ENCODE data around the gene ARID4B. TPM values are rescaled to one million over a fixed set of nuclear protein-coding genes. Genes with fewer than 3 reads are reported as not detected.
"Not testable (repeated sequence)": the region's sequence is repeated elsewhere in the genome, so short reads cannot be mapped to it uniquely, and the experiment has no call there.

Gene ARID4B
- total and polyA plus RNA-seq, 2 donors (not counting 1 experiment from before 2014, with no cell fraction given): 15.3 to 42.4 TPM

GRCh38 chr1:235368428-235368827 lies 40.4 kb upstream of the ARID4B start:
- DNase-seq (ENCODE audit: low read depth in 2 of 2): no peak
- Histone ChIP-seq H3K9ac (ENCODE audit: insufficient read depth, low read length) (no peak overlapping the region), H3K9me3 (ENCODE audit: control insufficient read depth, insufficient read depth, low read depth, low read length) (no peaks in the 10 kb centered on the region), H3K4me3 (replicated peaks in 1 of 4; ENCODE audit: control extremely low read depth in 1 of 4, insufficient read depth in 1 of 4, low read depth in 3 of 4, low read length in 4 of 4) (peak overlapping the region in 3 of 4 experiments; percentile 71 to 84 (median 79)), H2AFZ (ENCODE audit: low read length) (no peak overlapping the region), H3K27ac (ENCODE audit: insufficient read depth, low read length) (no peak overlapping the region), H4K20me1 (ENCODE audit: control insufficient read depth, extremely low read depth, insufficient read depth, low read length) (no peaks in the 10 kb centered on the region), H3K4me2 (ENCODE audit: extremely low read depth, insufficient read depth, low read length) (no peak overlapping the region), H3K4me1 (ENCODE audit: control insufficient read depth, extremely low read depth, insufficient read depth, low read length) (no peaks in the 10 kb centered on the region), H3K36me3 (ENCODE audit: control insufficient read depth, insufficient read depth, low read length) (no peaks in the 10 kb centered on the region), H3K79me2 (ENCODE audit: control insufficient read depth, insufficient read depth, low read length) (peaks cover 21% of the 10 kb centered on the region), H3K27me3 (ENCODE audit: control insufficient read depth, insufficient read depth, low read length) (no peaks in the 10 kb centered on the region)
- no peak for TF ChIP-seq EZH2 (IDR thresholded peaks at IDR 0.05; ENCODE audit: low read length, missing control alignments)
- TF ChIP-seq CTCF (conservative IDR thresholded peaks at IDR 0.05 in 1 of 2, IDR thresholded peaks at IDR 0.05 in 1 of 2; ENCODE audit: low read depth in 1 of 2, low read length in 2 of 2): no peak

GRCh38 chr1:235367000-235367908 lies 39.3 kb upstream of the ARID4B start, which contains the start of gene TBCE:
Gene TBCE, plus strand, starts transcription at chr1:235367427. Its CDS starts 12,623 bp downstream, at chr1:235380050.
- H3K9me3 ChIP-seq (ENCODE audit: control insufficient read depth, insufficient read depth, low read depth, low read length): no peaks in the 10 kb centered on the region
- H2AFZ ChIP-seq (ENCODE audit: low read length): peak within 1 kb of the TSS; percentile 96
- TF ChIP-seq CTCF (conservative IDR thresholded peaks at IDR 0.05 in 1 of 2, IDR thresholded peaks at IDR 0.05 in 1 of 2; ENCODE audit: low read depth in 1 of 2, low read length in 2 of 2) (peak in 1 of 2 donors; percentile 10), EZH2 (IDR thresholded peaks at IDR 0.05; ENCODE audit: low read length, missing control alignments) (no peak)
- no peaks in the 10 kb centered on the region for H4K20me1 ChIP-seq (ENCODE audit: control insufficient read depth, extremely low read depth, insufficient read depth, low read length)
- no peaks in the 10 kb centered on the region for H3K27me3 ChIP-seq (ENCODE audit: control insufficient read depth, insufficient read depth, low read length)
- DNase-seq (ENCODE audit: low read depth in 2 of 2): peak; percentile 97
- no peaks in the 10 kb centered on the region for H3K4me1 ChIP-seq (ENCODE audit: control insufficient read depth, extremely low read depth, insufficient read depth, low read length)
- H3K4me3 ChIP-seq (replicated peaks in 1 of 4; ENCODE audit: control extremely low read depth in 1 of 4, insufficient read depth in 1 of 4, low read depth in 3 of 4, low read length in 4 of 4): peak within 1 kb of the TSS; percentile 71 to 92 (median 82)
- peak within 1 kb of the TSS; percentile 81 for H3K4me2 ChIP-seq (ENCODE audit: extremely low read depth, insufficient read depth, low read length)
- H3K27ac ChIP-seq (ENCODE audit: insufficient read depth, low read length): peak within 1 kb of the TSS; percentile 80
- H3K79me2 ChIP-seq (ENCODE audit: control insufficient read depth, insufficient read depth, low read length): peaks cover 20% of the 10 kb centered on the region
- H3K9ac ChIP-seq (ENCODE audit: insufficient read depth, low read length): peak within 1 kb of the TSS; percentile 74
- no peaks in the 10 kb centered on the region for H3K36me3 ChIP-seq (ENCODE audit: control insufficient read depth, insufficient read depth, low read length)

GRCh38 chr1:235366286-235366685 lies 38.3 kb upstream of the ARID4B start:
- Histone ChIP-seq H4K20me1 (ENCODE audit: control insufficient read depth, extremely low read depth, insufficient read depth, low read length) (no peaks in the 10 kb centered on the region), H3K4me3 (replicated peaks in 1 of 4; ENCODE audit: control extremely low read depth in 1 of 4, insufficient read depth in 1 of 4, low read depth in 3 of 4, low read length in 4 of 4) (peak overlapping the region in 1 of 4 experiments; percentile 79), H3K36me3 (ENCODE audit: control insufficient read depth, insufficient read depth, low read length) (no peaks in the 10 kb centered on the region), H3K27ac (ENCODE audit: insufficient read depth, low read length) (peak overlapping the region; percentile 34), H3K27me3 (ENCODE audit: control insufficient read depth, insufficient read depth, low read length) (no peaks in the 10 kb centered on the region), H3K9me3 (ENCODE audit: control insufficient read depth, insufficient read depth, low read depth, low read length) (no peaks in the 10 kb centered on the region), H3K79me2 (ENCODE audit: control insufficient read depth, insufficient read depth, low read length) (peaks cover 13% of the 10 kb centered on the region), H3K9ac (ENCODE audit: insufficient read depth, low read length) (no peak overlapping the region), H3K4me1 (ENCODE audit: control insufficient read depth, extremely low read depth, insufficient read depth, low read length) (no peaks in the 10 kb centered on the region), H3K4me2 (ENCODE audit: extremely low read depth, insufficient read depth, low read length) (no peak overlapping the region), H2AFZ (ENCODE audit: low read length) (no peak overlapping the region)
- no peak for DNase-seq (ENCODE audit: low read depth in 2 of 2)
- TF ChIP-seq CTCF (conservative IDR thresholded peaks at IDR 0.05 in 1 of 2, IDR thresholded peaks at IDR 0.05 in 1 of 2; ENCODE audit: low read depth in 1 of 2, low read length in 2 of 2) (no peak), EZH2 (IDR thresholded peaks at IDR 0.05; ENCODE audit: low read length, missing control alignments) (no peak)

GRCh38 chr1:235364189-235364588 lies 36.2 kb upstream of the ARID4B start:
- not testable (repeated sequence) for H4K20me1 ChIP-seq (ENCODE audit: control insufficient read depth, extremely low read depth, insufficient read depth, low read length); H3K9ac ChIP-seq (ENCODE audit: insufficient read depth, low read length); H3K9me3 ChIP-seq (ENCODE audit: control insufficient read depth, insufficient read depth, low read depth, low read length); H3K4me3 ChIP-seq (replicated peaks in 1 of 4; ENCODE audit: control extremely low read depth in 1 of 4, insufficient read depth in 1 of 4, low read depth in 3 of 4, low read length in 4 of 4); H2AFZ ChIP-seq (ENCODE audit: low read length); H3K27ac ChIP-seq (ENCODE audit: insufficient read depth, low read length); H3K4me2 ChIP-seq (ENCODE audit: extremely low read depth, insufficient read depth, low read length); H3K79me2 ChIP-seq (ENCODE audit: control insufficient read depth, insufficient read depth, low read length); H3K36me3 ChIP-seq (ENCODE audit: control insufficient read depth, insufficient read depth, low read length); H3K4me1 ChIP-seq (ENCODE audit: control insufficient read depth, extremely low read depth, insufficient read depth, low read length); DNase-seq (ENCODE audit: low read depth in 2 of 2); H3K27me3 ChIP-seq (ENCODE audit: control insufficient read depth, insufficient read depth, low read length)
